ENCODE data around the gene IREB2. TPM values are rescaled to one million over a fixed set of nuclear protein-coding genes. Genes with fewer than 3 reads are reported as not detected.

Gene IREB2
- total RNA-seq, 4 donors from 2014 or later = 17.2 to 35.3 (median 25.1) TPM

DNA sequence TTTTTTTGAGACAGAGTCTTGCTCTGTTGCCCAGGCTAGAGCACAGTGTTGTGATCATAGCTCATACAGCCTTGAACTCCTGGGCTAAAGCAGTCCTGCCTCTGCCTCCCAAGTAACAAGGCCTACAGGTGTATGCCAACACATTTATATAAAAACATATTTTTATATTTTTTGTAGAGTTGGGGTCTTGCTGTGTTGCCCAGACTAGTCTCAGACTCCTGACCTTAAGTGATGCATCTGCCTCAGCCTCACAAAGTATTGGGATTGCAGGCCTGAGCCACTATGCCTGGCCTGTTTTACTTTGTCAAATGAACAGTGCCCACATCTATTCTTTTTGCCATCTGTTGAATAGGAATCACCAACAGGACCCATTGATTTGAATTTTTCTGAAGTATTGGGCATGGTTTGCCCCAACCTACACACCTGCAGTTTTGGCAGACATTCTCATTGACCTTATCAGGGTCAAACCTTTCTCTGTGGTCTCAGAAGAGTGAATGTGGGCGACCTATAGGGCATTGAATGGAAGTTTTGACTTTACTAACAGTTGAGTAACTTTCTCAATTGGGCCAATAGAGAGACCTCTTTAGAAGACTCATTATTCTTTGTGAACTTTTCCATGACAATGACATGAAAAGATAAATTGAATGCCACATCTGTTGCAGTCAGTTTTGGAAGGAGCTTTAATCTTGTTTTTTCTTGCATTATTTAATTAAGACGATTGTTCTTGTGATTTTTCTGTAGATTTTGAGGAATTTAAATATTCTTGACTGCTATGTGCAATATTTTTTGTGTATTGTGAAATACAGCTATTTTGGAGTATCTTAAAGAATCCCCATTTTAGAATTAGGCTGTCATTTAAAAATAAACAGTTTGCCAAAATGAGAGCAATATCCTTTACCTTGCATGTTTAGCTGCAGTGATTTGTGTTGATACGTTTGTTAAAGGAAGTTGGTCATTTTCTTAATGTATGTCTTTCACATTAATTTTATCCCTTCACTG, 2.7 kb downstream of the IREB2 start:
- DNase-seq = no peak
- H3K36me3 ChIP-seq = peaks cover 0 to 58% (median 9%) of the 10 kb centered on the region in 3 donors
- TF ChIP-seq, protein P1, sequence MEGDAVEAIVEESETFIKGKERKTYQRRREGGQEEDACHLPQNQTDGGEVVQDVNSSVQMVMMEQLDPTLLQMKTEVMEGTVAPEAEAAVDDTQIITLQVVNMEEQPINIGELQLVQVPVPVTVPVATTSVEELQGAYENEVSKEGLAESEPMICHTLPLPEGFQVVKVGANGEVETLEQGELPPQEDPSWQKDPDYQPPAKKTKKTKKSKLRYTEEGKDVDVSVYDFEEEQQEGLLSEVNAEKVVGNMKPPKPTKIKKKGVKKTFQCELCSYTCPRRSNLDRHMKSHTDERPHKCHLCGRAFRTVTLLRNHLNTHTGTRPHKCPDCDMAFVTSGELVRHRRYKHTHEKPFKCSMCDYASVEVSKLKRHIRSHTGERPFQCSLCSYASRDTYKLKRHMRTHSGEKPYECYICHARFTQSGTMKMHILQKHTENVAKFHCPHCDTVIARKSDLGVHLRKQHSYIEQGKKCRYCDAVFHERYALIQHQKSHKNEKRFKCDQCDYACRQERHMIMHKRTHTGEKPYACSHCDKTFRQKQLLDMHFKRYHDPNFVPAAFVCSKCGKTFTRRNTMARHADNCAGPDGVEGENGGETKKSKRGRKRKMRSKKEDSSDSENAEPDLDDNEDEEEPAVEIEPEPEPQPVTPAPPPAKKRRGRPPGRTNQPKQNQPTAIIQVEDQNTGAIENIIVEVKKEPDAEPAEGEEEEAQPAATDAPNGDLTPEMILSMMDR (IDR thresholded peaks at IDR 0.05) = no peak
- no peak for TF ChIP-seq POLR2A (IDR thresholded peaks at IDR 0.05)
- peaks cover 8 to 67% (median 22%) of the 10 kb centered on the region in 3 donors for H3K4me1 ChIP-seq
- no peak overlapping the region for H3K27ac ChIP-seq
- no peaks in the 10 kb centered on the region for H3K9me3 ChIP-seq
- intact Hi-C loops (cut with DNase I) = no loop called here
- no peak overlapping the region for H3K4me3 ChIP-seq
- WGBS, 2 donors = 69 to 73% methylated on average over 3 of the region's 3 CpGs
- no peaks in the 10 kb centered on the region for H3K27me3 ChIP-seq

- TF ChIP-seq POLR2A (IDR thresholded peaks at IDR 0.05) = no peak
- TF ChIP-seq, protein P1 (IDR thresholded peaks at IDR 0.05) = no peak
- H3K36me3 ChIP-seq = peaks cover 0 to 84% (median 9%) of the 10 kb centered on the region in 3 donors
- no peak overlapping the region for H3K4me3 ChIP-seq
- intact Hi-C loops (cut with DNase I) = no loop called here
- H3K27me3 ChIP-seq = no peaks in the 10 kb centered on the region
- no peaks in the 10 kb centered on the region for H3K9me3 ChIP-seq
- DNase-seq = no peak
- WGBS, 2 donors = 75 to 84% methylated on average over 1 of the region's 1 CpG
- no peak overlapping the region for H3K27ac ChIP-seq
- peaks cover 5 to 81% (median 33%) of the 10 kb centered on the region in 3 donors for H3K4me1 ChIP-seq
Observed at GRCh38 chr15:78444255-78444654, 6.2 kb downstream of the IREB2 start.

DNA sequence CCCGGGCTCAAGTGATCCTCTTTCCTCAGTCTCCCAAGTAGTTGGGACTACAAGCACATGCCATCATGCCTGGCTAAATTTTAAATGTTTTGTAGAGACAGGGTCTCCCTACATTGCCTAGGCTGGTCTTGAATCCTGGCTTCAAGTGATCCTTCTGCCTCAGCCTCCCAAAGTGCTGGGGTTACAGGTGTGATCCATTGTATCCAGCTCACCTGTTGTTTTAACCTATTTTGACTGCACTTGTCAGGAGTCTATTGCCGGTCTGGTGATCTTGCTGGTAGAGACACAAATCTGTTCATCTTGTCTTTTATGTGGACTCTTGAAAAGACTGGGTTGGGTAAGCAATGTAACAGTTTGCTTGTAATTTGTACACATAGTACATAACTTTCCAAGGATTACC, 7.9 kb downstream of the IREB2 start:
- Histone ChIP-seq H3K4me3 (no peak overlapping the region), H3K4me1 (peaks cover 5 to 81% (median 31%) of the 10 kb centered on the region in 3 donors), H3K27me3 (no peaks in the 10 kb centered on the region), H3K36me3 (peaks cover 0 to 71% (median 3%) of the 10 kb centered on the region in 3 donors), H3K9me3 (no peaks in the 10 kb centered on the region), H3K27ac (no peak overlapping the region)
- TF ChIP-seq, protein P1 (IDR thresholded peaks at IDR 0.05) = no peak
- no peak for TF ChIP-seq POLR2A (IDR thresholded peaks at IDR 0.05)
- DNase-seq = no peak
- intact Hi-C loops (cut with DNase I) = no loop called here
- 93 to 95% methylated on average over 2 of the region's 2 CpGs for WGBS, 2 donors

DNA sequence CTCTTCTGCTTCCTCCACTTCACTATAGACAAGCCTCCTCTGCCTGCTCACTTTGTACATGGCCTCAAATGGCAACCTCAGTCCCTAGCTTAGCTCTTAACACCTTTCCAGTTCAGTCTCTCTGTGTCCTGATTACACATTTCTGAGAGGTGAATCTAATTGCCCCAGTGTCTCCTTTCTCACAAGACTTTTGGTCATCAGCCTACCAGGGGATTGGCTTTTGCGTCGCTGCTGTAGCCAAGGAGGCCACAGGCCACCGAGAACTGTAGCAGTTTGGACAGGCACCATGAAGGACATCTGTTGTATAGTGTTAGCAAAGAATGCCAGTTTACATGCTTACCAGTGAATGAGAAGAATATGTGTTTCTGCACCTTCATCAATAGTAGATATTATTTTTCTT, 8.5 kb downstream of the IREB2 start:
- intact Hi-C loops (cut with DNase I) = no loop called here
- no peak for TF ChIP-seq POLR2A (IDR thresholded peaks at IDR 0.05)
- TF ChIP-seq, protein P1 (IDR thresholded peaks at IDR 0.05) = no peak
- no peak overlapping the region for H3K27ac ChIP-seq
- WGBS, 2 donors = 63 to 90% methylated on average over 1 to 3 of the region's 3 CpGs
- no peaks in the 10 kb centered on the region for H3K9me3 ChIP-seq
- H3K4me3 ChIP-seq = no peak overlapping the region
- H3K27me3 ChIP-seq = no peaks in the 10 kb centered on the region
- no peak for DNase-seq
- H3K4me1 ChIP-seq = peaks cover 5 to 76% (median 24%) of the 10 kb centered on the region in 3 donors
- peaks cover 0 to 66% (median 3%) of the 10 kb centered on the region in 3 donors for H3K36me3 ChIP-seq
